HG03139 (cell line): ENCODE measurements around the gene DPP6.

Experiments used
- ATAC-seq: cut with Tn5 transposase; IDR thresholded peaks from one replicate; pipeline ENCODE4 v1.9.1; 2021; ENCODE audit not compliant: unreplicated experiment

The DPP6 gene

GRCh38 chr7:154583454-154583853 is 531.3 kb downstream of the DPP6 start:
- no peak for ATAC-seq

DNA sequence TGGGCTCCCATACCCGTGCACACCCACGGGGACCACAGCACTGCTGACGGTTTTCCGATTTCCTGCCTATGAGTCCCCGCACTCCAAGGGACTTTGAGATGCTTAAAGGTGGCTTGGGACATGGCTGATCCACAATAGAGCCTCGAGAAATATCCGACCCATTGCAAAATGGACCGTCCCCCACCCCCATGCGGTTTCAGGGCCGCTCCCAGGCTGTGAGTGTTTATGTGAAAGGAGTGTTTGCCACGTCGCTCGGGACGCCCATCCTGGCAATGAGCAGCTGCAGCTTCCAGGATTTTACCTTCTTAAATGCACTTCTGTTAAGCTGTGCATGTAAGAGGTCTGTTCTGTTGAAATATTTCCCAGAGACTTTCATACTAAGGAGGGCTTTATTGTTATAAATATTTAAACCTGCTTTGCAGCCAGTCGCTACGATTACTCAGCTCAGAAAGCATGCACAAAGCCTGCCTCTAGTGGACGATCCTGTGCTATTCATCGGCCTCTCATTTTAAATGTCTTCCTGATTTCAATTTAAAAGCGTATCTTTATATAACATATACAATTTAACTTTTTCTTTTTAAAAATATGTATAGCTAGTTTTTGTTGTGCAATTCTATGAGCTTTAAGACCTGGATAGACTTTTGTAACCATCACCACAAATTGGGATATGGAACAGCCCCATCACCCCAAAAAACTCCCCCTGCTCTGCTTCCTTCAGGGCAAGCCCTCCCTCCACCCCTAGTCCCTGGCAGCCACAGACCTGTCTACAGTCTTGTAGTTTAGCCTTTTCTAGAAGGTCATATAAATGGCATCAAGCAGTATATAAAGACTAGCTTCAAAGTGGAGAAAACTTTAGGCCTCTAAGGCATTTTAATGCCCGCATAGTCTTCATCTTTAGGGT is 532.4 kb downstream of the DPP6 start:
- ATAC-seq, result no peak

DNA sequence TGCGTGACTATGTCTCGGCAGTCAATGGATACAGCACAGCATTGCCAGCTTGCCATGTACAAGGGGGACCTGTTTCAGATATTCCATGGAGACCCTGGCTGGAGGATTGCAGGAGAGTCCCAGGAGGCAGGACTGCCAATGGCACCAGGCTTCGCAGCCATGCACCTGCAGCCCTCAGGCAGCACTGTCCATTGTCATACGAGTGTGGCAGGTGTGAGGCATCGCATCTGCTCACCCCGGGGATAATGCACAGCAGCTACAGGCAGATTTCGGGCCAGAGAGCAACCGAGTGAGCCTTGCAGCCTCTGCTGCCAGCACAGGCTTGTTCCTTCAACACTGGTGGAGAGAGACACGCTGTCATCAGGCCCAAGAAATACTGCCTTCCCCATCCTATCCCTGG is 535.6 kb downstream of the DPP6 start:
- no peak for ATAC-seq

DNA sequence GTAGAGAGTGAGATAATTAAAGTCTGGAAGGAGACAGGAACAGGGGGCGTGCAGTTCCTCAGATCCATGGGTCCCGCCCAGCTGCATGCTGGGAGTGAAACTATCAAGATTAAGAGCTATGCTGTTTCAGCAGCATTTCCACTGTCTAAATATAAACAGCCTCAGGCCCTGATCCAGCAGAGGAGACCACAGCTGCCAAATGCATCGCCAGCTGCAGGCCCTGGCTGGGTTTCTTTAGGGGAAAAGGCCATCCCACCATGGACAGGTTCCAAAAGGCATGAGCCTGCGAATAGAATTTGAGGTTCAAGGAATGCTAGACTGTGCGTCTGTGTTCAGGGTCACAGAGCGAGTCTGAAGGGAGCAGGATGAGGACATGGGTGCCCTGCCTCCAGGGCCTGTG is 539.3 kb downstream of the DPP6 start:
- ATAC-seq, result no peak

GRCh38 chr7:154592388-154592787 is 540.2 kb downstream of the DPP6 start:
- ATAC-seq, result no peak

DNA sequence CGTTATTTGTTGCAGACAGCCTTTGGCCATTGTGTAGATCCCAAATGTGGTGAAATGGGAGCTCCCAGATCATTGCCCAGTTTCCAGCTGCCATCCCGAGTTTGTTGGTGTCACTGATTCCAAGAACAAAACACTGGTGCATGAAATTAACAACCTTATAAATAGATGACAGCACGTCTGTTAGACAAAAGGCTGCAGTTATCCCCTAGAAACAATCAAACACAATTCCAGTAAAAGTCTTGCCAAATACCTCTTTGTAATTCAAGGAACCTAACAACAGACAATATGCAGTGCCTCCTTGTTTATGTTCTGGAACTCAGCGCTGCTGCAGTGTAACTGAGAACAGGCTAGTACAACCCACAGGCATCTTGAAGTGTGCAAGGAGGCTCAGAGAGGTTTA is 546.2 kb downstream of the DPP6 start:
- no peak for ATAC-seq

DNA sequence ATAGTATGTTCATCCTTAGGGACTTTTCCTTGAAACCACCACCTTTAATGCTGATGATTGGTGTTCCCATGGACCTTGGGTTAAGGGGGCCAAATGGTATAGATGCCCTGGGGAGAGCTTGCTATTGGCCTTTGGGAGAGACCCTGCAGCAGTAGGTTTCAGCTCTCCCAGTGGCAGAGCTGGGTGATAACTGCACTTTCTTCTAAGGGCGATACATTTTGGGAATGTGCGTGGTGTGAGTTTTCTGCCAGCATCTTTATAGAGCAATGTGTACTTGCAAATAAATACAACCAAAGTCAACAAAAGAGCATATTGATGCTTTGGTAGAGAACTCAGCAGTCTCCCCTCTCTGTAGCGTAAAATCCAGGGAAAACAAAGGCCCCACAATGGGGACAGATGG is 546.7 kb downstream of the DPP6 start:
- ATAC-seq, result no peak

GRCh38 chr7:154610903-154611302 is 558.7 kb downstream of the DPP6 start:
- ATAC-seq, result no peak

GRCh38 chr7:154613811-154614210 is 561.6 kb downstream of the DPP6 start:
- no peak for ATAC-seq

DNA sequence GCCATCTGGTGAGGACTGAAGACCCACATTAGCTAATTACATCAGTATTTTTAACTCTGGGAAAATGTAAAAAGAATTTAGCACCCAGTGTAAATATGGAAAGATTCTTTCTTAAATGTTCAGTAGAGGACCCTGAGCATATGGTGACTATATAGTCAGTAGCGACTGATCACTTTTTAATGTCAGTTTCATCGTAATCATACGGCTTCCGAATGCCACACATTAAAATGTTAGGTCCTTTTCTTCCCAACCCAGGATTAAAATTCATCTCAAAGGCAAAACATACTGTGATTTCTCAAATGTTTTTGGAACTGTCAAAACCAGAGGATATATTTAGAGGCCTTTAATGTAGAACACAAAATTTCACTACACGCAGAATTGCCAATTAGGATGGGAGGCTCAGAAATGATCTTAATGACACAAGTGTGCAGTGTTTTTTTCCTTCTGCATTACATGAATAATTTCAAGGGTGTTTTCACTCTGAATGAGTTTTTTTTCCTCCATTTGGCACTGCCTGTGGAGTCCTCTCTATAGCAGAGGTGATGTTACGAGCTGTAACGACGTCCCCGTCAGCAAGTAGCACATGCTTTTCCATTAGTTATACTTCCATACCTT is 568.0 kb downstream of the DPP6 start:
- ATAC-seq, result no peak

GRCh38 chr7:154623399-154623798 is 571.2 kb downstream of the DPP6 start:
- ATAC-seq, result no peak

- no peak for ATAC-seq
Measured at GRCh38 chr7:154627646-154628290, 575.6 kb downstream of the DPP6 start.

- ATAC-seq, result no peak
Measured at GRCh38 chr7:154628556-154628955, 576.4 kb downstream of the DPP6 start.

- no peak for ATAC-seq
Measured at GRCh38 chr7:154631162-154631561, 579.0 kb downstream of the DPP6 start.

GRCh38 chr7:154633641-154634040 is 581.4 kb downstream of the DPP6 start:
- ATAC-seq, result no peak

GRCh38 chr7:154638286-154638685 is 586.1 kb downstream of the DPP6 start:
- ATAC-seq, result no peak

- no peak for ATAC-seq
Measured at GRCh38 chr7:154640266-154640865, 588.2 kb downstream of the DPP6 start.

DNA sequence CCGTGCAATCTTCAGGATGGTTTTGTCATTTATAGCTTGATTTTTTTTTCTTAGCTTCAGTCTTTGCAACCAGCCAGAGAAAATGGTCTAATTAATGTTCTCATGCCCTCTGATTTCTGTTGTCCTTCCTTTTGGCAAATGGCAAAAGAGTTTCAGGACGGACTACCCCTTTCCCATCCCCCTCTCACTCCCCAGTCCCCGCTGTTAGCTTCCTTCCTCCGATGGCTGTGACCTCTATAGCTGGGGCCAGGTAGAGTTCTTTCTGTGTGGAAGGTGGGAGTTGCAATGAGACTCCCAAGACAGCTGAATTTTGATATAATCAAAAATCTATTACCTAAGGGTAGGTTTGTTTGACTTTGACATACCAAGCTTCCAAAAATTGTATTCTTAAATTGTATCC is 588.7 kb downstream of the DPP6 start:
- no peak for ATAC-seq

GRCh38 chr7:154644366-154644765 is 592.2 kb downstream of the DPP6 start:
- no peak for ATAC-seq

- ATAC-seq, result no peak
Measured at GRCh38 chr7:154646126-154647013, 594.2 kb downstream of the DPP6 start.

- ATAC-seq, result no peak
Measured at GRCh38 chr7:154647625-154648024, 595.4 kb downstream of the DPP6 start.
